Ishikawa (cell line): ENCODE data around the gene HCN1.

ENCODE experiments used
- FOXM1 ChIP-seq: IDR thresholded peaks from 2 replicates; pipeline ENCODE4 v1.6.1; 2012; ENCODE audit warnings: low read depth, borderline replicate concordance
- RAD21 ChIP-seq: IDR thresholded peaks from 2 replicates; pipeline ENCODE4 v1.6.1; 2012; ENCODE audit warnings: low read depth
- REST ChIP-seq: IDR thresholded peaks from 2 replicates; pipeline ENCODE4 v1.6.1; 2012; ENCODE audit warnings: low read depth, mild to moderate bottlenecking
- TEAD4 ChIP-seq: IDR thresholded peaks from 2 replicates; pipeline ENCODE4 v1.6.1; 2012
- YY1 ChIP-seq: IDR thresholded peaks from 2 replicates; pipeline ENCODE4 v1.6.1; 2012; ENCODE audit warnings: low read depth

GRCh38 chr5:45271626-45272025 is 424.6 kb downstream of the HCN1 start:
- TF ChIP-seq REST, result no peak
- no peak for TF ChIP-seq YY1
- no peak for TF ChIP-seq TEAD4
- TF ChIP-seq RAD21, result no peak
- TF ChIP-seq FOXM1, result no peak
